K562 (cell line): Measurements from ENCODE around the gene PRKD1. TPM values are rescaled to one million over a fixed set of nuclear protein-coding genes. Genes with fewer than 3 reads are reported as not detected.

Source experiments
- ATAC-seq: fragments of 200-7000 bp; cut with Tn5 transposase; 3 replicates; pipeline ENCODE4 v1.9.1; 2020; ENCODE audit warnings: moderate library complexity
- BruUV-seq: library from RNA; stranded (reverse); fragments of 400-500 nt; replicated peaks from 2 replicates; lab custom pipeline; 2021; lab: Mats Ljungman, UMichigan
- CTCF ChIA-PET: fragments of 300-600 bp; formaldehyde crosslinking; extraction: SDS; loops from one replicate; lab custom pipeline; 2021; ENCODE audit warnings: low intra/inter-chr PET ratio; lab: Yijun Ruan, JAX
- POLR2A ChIA-PET: fragments of 300-600, 350-650 bp; sonication (Branson Sonifier 250); formaldehyde crosslinking; extraction: SDS; loops from one replicate; lab custom pipeline; 2021; ENCODE audit warnings: antibody characterized with exemption, inconsistent platforms; lab: Yijun Ruan, JAX
- DNase-seq, 4 experiments: peaks; one replicate each; pipeline versions ENCODE4 v3.0.0 to v3.0.0-alpha.2; 2011 to 2018; ENCODE audit warnings: low spot score in 3 of 4, mixed read lengths in 3 of 4; ENCODE audit errors: extremely low read depth in 1 of 4
- FAIRE-seq: peaks from 2 replicates; lab custom pipeline; 2011; peaks lifted over from hg19 to GRCh38; lab: Jason Lieb, UNC
- H2AFZ ChIP-seq: 2 replicates; pipeline ENCODE4 v1.6.0; 2011; ENCODE audit warnings: low read depth, low read length, control low read depth, inconsistent platforms
- H3K27ac ChIP-seq: fragments of 200-600 bp; 3 replicates; pipeline ENCODE4 v1.8.0; 2011; ENCODE audit warnings: low read depth, mild to moderate bottlenecking, control low read depth, inconsistent platforms, low read length, moderate library complexity, mixed read lengths; ENCODE audit errors: extremely low read depth
- H3K27me3 ChIP-seq, 2 experiments: fragments of 300-600 bp in 1 of 2; 2 replicates in 1 of 2; 3 replicates in 1 of 2; pipeline versions ENCODE4 v1.6.0 to v1.8.0; 2011; ENCODE audit warnings: inconsistent platforms in 2 of 2, low read length in 2 of 2, mild to moderate bottlenecking in 1 of 2, mixed read lengths in 1 of 2, moderate library complexity in 1 of 2; ENCODE audit not compliant: control insufficient read depth in 2 of 2, insufficient read depth in 2 of 2
- H3K36me3 ChIP-seq: fragments of 300-600 bp; 3 replicates; pipeline ENCODE4 v1.8.0; 2011; ENCODE audit warnings: mild to moderate bottlenecking, low read length, inconsistent platforms; ENCODE audit not compliant: control insufficient read depth, insufficient read depth
- H3K4me1 ChIP-seq, 2 experiments: fragments of 200-600 bp in 1 of 2; replicated peaks in 1 of 2; 2 replicates in 1 of 2; 3 replicates in 1 of 2; pipeline versions ENCODE4 v1.5.1 to v1.8.0; 2011; ENCODE audit warnings: inconsistent platforms in 2 of 2, low read length in 2 of 2, mild to moderate bottlenecking in 1 of 2, mixed read lengths in 1 of 2, moderate library complexity in 1 of 2; ENCODE audit not compliant: control insufficient read depth in 2 of 2, insufficient read depth in 2 of 2
- H3K4me2 ChIP-seq: 2 replicates; pipeline ENCODE4 v1.6.1; 2011; ENCODE audit warnings: low read length, control low read depth, inconsistent platforms, mixed read lengths; ENCODE audit not compliant: insufficient read depth
- H3K4me3 ChIP-seq: fragments of 200-600 bp; sonication (generic), shearing (Covaris generic); 2 replicates; pipeline ENCODE4 v1.5.1; 2016; ENCODE audit warnings: control low read depth, inconsistent platforms
- H3K79me2 ChIP-seq: fragments of 200-600 bp; 3 replicates; pipeline ENCODE4 v1.8.0; 2011; ENCODE audit warnings: low read length, inconsistent platforms; ENCODE audit not compliant: control insufficient read depth, insufficient read depth
- H3K9ac ChIP-seq, 2 experiments: 2 replicates each; pipeline versions ENCODE4 v1.6.0 to v1.6.1; 2011; ENCODE audit warnings: low read depth in 2 of 2, low read length in 2 of 2, control low read depth in 1 of 2, inconsistent platforms in 1 of 2, mild to moderate bottlenecking in 1 of 2, mixed read lengths in 1 of 2; ENCODE audit not compliant: insufficient read depth in 1 of 2
- H3K9me1 ChIP-seq: one replicate; pipeline ENCODE4 v1.6.0; 2011; ENCODE audit warnings: inconsistent platforms, mild to moderate bottlenecking, low read length, moderate library complexity; ENCODE audit not compliant: control insufficient read depth, insufficient read depth
- H3K9me3 ChIP-seq: replicated peaks from 2 replicates; pipeline ENCODE4 v1.5.1; 2011; ENCODE audit warnings: low read depth, low read length, inconsistent platforms; ENCODE audit not compliant: control insufficient read depth, insufficient read depth
- H4K20me1 ChIP-seq: replicated peaks from 2 replicates; pipeline ENCODE4 v1.6.1; 2011; ENCODE audit warnings: low read length, inconsistent platforms, mixed read lengths; ENCODE audit not compliant: control insufficient read depth, insufficient read depth
- ADNP ChIP-seq: fragments of 200-800 bp; sonication (Bioruptor generic); IDR thresholded peaks from 2 replicates; pipeline ENCODE4 v1.6.1; 2016; ENCODE audit warnings: missing genetic modification characterization, missing compliant biosample characterization
- CEBPB ChIP-seq: fragments of 450-650 bp; IDR thresholded peaks from 2 replicates; pipeline ENCODE4 v1.6.1; 2016; ENCODE audit warnings: missing genetic modification characterization, missing compliant biosample characterization
- CSDE1 ChIP-seq, 2 experiments: fragments of 450-650 bp; IDR thresholded peaks; 2 replicates each; pipeline ENCODE4 v1.6.1; 2016; ENCODE audit warnings: mild to moderate bottlenecking in 1 of 2
- DMBX1 ChIP-seq: fragments of 250-450 bp; sonication (Bioruptor Pico); IDR thresholded peaks from 2 replicates; pipeline ENCODE4 v1.8.0; 2022; ENCODE audit warnings: inconsistent platforms, mild to moderate bottlenecking, moderate library complexity, borderline replicate concordance
- E2F5 ChIP-seq: sonication (generic); formaldehyde crosslinking; IDR thresholded peaks from 2 replicates; pipeline ENCODE4 v1.8.0; 2022; ENCODE audit warnings: mild to moderate bottlenecking, missing genetic modification reagents
- EHMT2 ChIP-seq: fragments of 450-650 bp; IDR thresholded peaks from 2 replicates; pipeline ENCODE4 v1.6.1; 2018; ENCODE audit warnings: antibody characterized with exemption
- ELF2 ChIP-seq: fragments of 250-450 bp; sonication (Bioruptor Pico); IDR thresholded peaks from 2 replicates; pipeline ENCODE4 v1.5.0; 2021; ENCODE audit warnings: mild to moderate bottlenecking
- KAT8 ChIP-seq: fragments of 450-650 bp; IDR thresholded peaks from 2 replicates; pipeline ENCODE4 v1.6.1; 2016; ENCODE audit warnings: low read depth, mild to moderate bottlenecking
- MCM7 ChIP-seq, 2 experiments: fragments of 450-650 bp; IDR thresholded peaks; 2 replicates each; pipeline ENCODE4 v1.6.1; 2016 to 2018
- MTA1 ChIP-seq: fragments of 450-650 bp; IDR thresholded peaks from 2 replicates; pipeline ENCODE4 v1.6.1; 2017; ENCODE audit warnings: borderline replicate concordance
- NFIX ChIP-seq: fragments of 250-450 bp; sonication (Bioruptor Pico); IDR thresholded peaks from 2 replicates; pipeline ENCODE4 v1.4.0; 2020; ENCODE audit warnings: low read depth, mild to moderate bottlenecking, moderate library complexity
- NR2F6 ChIP-seq: fragments of 450-650 bp; formaldehyde crosslinking; IDR thresholded peaks from 2 replicates; pipeline ENCODE4 v1.4.0; 2020; ENCODE audit warnings: mild to moderate bottlenecking
- SIN3A ChIP-seq, 2 experiments: fragments of 150-350 bp in 1 of 2; IDR thresholded peaks; 2 replicates each; pipeline ENCODE4 v1.6.1; 2011 to 2016; ENCODE audit warnings: borderline replicate concordance in 2 of 2, low read depth in 2 of 2, low read length in 2 of 2, mild to moderate bottlenecking in 2 of 2, moderate library complexity in 2 of 2; ENCODE audit not compliant: control insufficient read depth in 1 of 2
- TCF7L2 ChIP-seq: fragments of 150-350 bp; IDR thresholded peaks from 2 replicates; pipeline ENCODE4 v1.6.1; 2016; ENCODE audit warnings: low read depth, mild to moderate bottlenecking, low read length, moderate library complexity
- YY1 ChIP-seq, 3 experiments: IDR thresholded peaks; 2 replicates each; pipeline ENCODE4 v1.6.1; 2011; ENCODE audit warnings: low read length in 2 of 3, mild to moderate bottlenecking in 2 of 3, moderate library complexity in 2 of 3, borderline replicate concordance in 1 of 3, control low read depth in 1 of 3, low read depth in 1 of 3; ENCODE audit not compliant: insufficient read depth in 3 of 3, insufficient replicate concordance in 2 of 3, control insufficient read depth in 1 of 3, insufficient read length in 1 of 3; ENCODE audit errors: extremely low read depth in 1 of 3
- ZBTB11 ChIP-seq, 3 experiments: fragments of 200-800 bp in 1 of 3; fragments of 250-450 bp in 1 of 3; fragments of 450-650 bp in 1 of 3; sonication (Bioruptor Pico) in 1 of 3; sonication (Bioruptor generic) in 1 of 3; formaldehyde crosslinking in 1 of 3; IDR thresholded peaks; 2 replicates each; pipeline versions ENCODE4 v1.6.1 to v1.8.0; 2016 to 2022; ENCODE audit warnings: mild to moderate bottlenecking in 2 of 3, missing genetic modification characterization in 2 of 3, missing compliant biosample characterization in 1 of 3, moderate library complexity in 1 of 3
- ZNF217 ChIP-seq: sonication (generic); formaldehyde crosslinking; IDR thresholded peaks from 2 replicates; pipeline ENCODE4 v1.8.0; 2022; ENCODE audit warnings: mild to moderate bottlenecking, missing genetic modification reagents
- WGBS: fragments of 100-300 bp; shearing (Covaris generic); methylation state at CpG from one replicate; pipeline ENCODE4 v1.1.6; 2016; ENCODE audit warnings: low coverage, mixed read lengths; ENCODE audit not compliant: insufficient coverage; ENCODE audit errors: missing lambda C conversion rate; 5-methylcytosine and 5-hydroxymethylcytosine counted together
- in situ Hi-C: fragments of 300-500 bp; cut with MboI; formaldehyde crosslinking; loops from 4 replicates; pipeline ENCODE4 v1.15.0; 2018; ENCODE audit warnings: inconsistent platforms, mixed read lengths
- intact Hi-C: fragments of 100-400 bp; cut with micrococcal nuclease; formaldehyde crosslinking; loops from 2 replicates; pipeline ENCODE4 v1.14.2; 2022
- polyA plus RNA-seq, 8 experiments: library from polyadenylated mRNA; depleted of rRNA in 4 of 8; stranded (reverse) in 5 of 8; unstranded in 3 of 8; fragments of >200 nt; fragmentation: Nextera tagmentation in 2 of 8; fragmentation: Illumina TruSeq in 1 of 8; extraction: Ambion mirVana in 2 of 8; extraction: Trizol in 1 of 8; gene quantifications; 2 replicates each; pipeline versions ENCODE4 v1.2.1 to v1.2.3, GENCODE V29; 2011 to 2014; ENCODE audit warnings: inconsistent platforms in 1 of 8, missing spikeins in 1 of 8
- total RNA-seq, 7 experiments: library from RNA; depleted of rRNA in 6 of 7; stranded (reverse); fragments of >200 nt in 6 of 7; fragmentation: Illumina TruSeq in 2 of 7; extraction: Trizol in 2 of 7; gene quantifications; 2 replicates each; pipeline versions ENCODE4 v1.2.1 to v1.2.3, GENCODE V29; 2011 to 2021; ENCODE audit warnings: low replicate concordance in 1 of 7

The PRKD1 gene
- total and polyA plus RNA-seq, 9 of the 15 experiments (the other 6 are each of a cell fraction or from before 2014, with no cell fraction given), result 0.04 to 0.25 (median 0.13) TPM; not detected in 1

GRCh38 chr14:29926701-29927375, 809 bp downstream of the PRKD1 start (continued):
- TF ChIP-seq E2F5 (CRISPR knock-in tag) (no peak), DMBX1 (CRISPR knock-in tag) (no peak), ZNF217 (CRISPR knock-in tag) (no peak), MTA1 (no peak)

- Histone ChIP-seq H3K36me3 (no peaks in the 10 kb centered on the region), H3K4me1 (peaks cover 0 to 13% of the 10 kb centered on the region in 2 experiments; a peak in 2 of 5 replicates), H3K9me1 (no peaks in the 10 kb centered on the region), H4K20me1 (no peaks in the 10 kb centered on the region), H3K9me3 (no peaks in the 10 kb centered on the region), H3K27me3 (peaks cover 0 to 20% of the 10 kb centered on the region in 2 experiments; a peak in 2 of 5 replicates), H3K4me2 (no peak overlapping the region), H2AFZ (no peak overlapping the region), H3K9ac (no peak overlapping the region), H3K79me2 (no peaks in the 10 kb centered on the region), H3K4me3 (no peak overlapping the region), H3K27ac (no peak overlapping the region)
- ChIA-PET POLR2A (no interaction called here), CTCF (no interaction called here)
- intact Hi-C loops (no loop called here), in situ Hi-C loops (no loop called here)
- WGBS, result 3% methylated on average over 8 of the region's 8 CpGs
- no TSS peak for BruUV-seq
- DNase-seq (no peak), FAIRE-seq (no peak), ATAC-seq (no peak)
- TF ChIP-seq YY1 (IDR thresholded peaks at IDR 0.05; ENCODE audit: borderline replicate concordance in 1 of 3, control insufficient read depth in 1 of 3, extremely low read depth in 1 of 3, insufficient read depth in 3 of 3, insufficient read length in 1 of 3, insufficient replicate concordance in 2 of 3, low read depth in 1 of 3, low read length in 2 of 3) (no peak), ADNP (tag) (no peak), KAT8 (no peak), CSDE1 (IDR thresholded peaks at IDR 0.05) (no peak), CEBPB (tag) (no peak), NFIX (CRISPR knock-in tag) (no peak), ZBTB11 (CRISPR knock-in tag; IDR thresholded peaks at IDR 0.05) (no peak), SIN3A (IDR thresholded peaks at IDR 0.05; ENCODE audit: borderline replicate concordance in 2 of 2, control insufficient read depth in 1 of 2, low read depth in 2 of 2, low read length in 2 of 2) (no peak), TCF7L2 (no peak), ELF2 (no peak), MCM7 (IDR thresholded peaks at IDR 0.05) (no peak), EHMT2 (no peak), NR2F6 (no peak)
Measured at GRCh38 chr14:29926228-29926627, 1.4 kb downstream of the PRKD1 start.
